Amniotic stem cell (primary cell): ENCODE measurements around the gene SEC11C.

Experiments
- DNase-seq: peaks from one replicate; lab custom pipeline; 2025; lab: John Stamatoyannopoulos, UW

Gene SEC11C

GRCh38 chr18:59144483-59144882 is 4.8 kb downstream of the SEC11C start:
- DNase-seq = no peak

GRCh38 chr18:59145055-59145454 is 5.4 kb downstream of the SEC11C start:
- DNase-seq = no peak

- DNase-seq = no peak
These were observed 8.5 kb downstream of the SEC11C start for GRCh38 chr18:59148192-59148591.

GRCh38 chr18:59149007-59149406 is 9.3 kb downstream of the SEC11C start:
- no peak for DNase-seq

GRCh38 chr18:59149416-59149815 is 9.7 kb downstream of the SEC11C start:
- no peak for DNase-seq

- no peak for DNase-seq
These were observed 10.6 kb downstream of the SEC11C start for GRCh38 chr18:59150236-59150635.

- peak; percentile 77 for DNase-seq
These were observed 15.5 kb downstream of the SEC11C start for GRCh38 chr18:59155153-59155552.

GRCh38 chr18:59156316-59156715 is 16.6 kb downstream of the SEC11C start:
- DNase-seq = no peak

- no peak for DNase-seq
These were observed 19.6 kb downstream of the SEC11C start for GRCh38 chr18:59159265-59159664.

- DNase-seq = no peak
These were observed 20.3 kb downstream of the SEC11C start for GRCh38 chr18:59159986-59160385.

- DNase-seq = no peak
These were observed 33.1 kb downstream of the SEC11C start for GRCh38 chr18:59172664-59173249.

- no peak for DNase-seq
These were observed 37.8 kb downstream of the SEC11C start for GRCh38 chr18:59177485-59177884.

- DNase-seq = peak; percentile 58
These were observed 40.6 kb downstream of the SEC11C start for GRCh38 chr18:59180150-59180845.

- DNase-seq = no peak
These were observed 43.0 kb downstream of the SEC11C start for GRCh38 chr18:59182673-59183072.

- no peak for DNase-seq
These were observed 49.3 kb downstream of the SEC11C start for GRCh38 chr18:59189008-59189407.

GRCh38 chr18:59189746-59190145 is 50.1 kb downstream of the SEC11C start:
- DNase-seq = no peak

GRCh38 chr18:59196161-59196725 is 56.6 kb downstream of the SEC11C start:
- no peak for DNase-seq

- no peak for DNase-seq
These were observed 58.0 kb downstream of the SEC11C start for GRCh38 chr18:59197636-59198035.

GRCh38 chr18:59198215-59198614 is 58.5 kb downstream of the SEC11C start:
- no peak for DNase-seq

- no peak for DNase-seq
These were observed 61.1 kb downstream of the SEC11C start for GRCh38 chr18:59200787-59201186.

GRCh38 chr18:59202258-59202820 is 62.7 kb downstream of the SEC11C start:
- DNase-seq = no peak

- DNase-seq = no peak
These were observed 67.8 kb downstream of the SEC11C start for GRCh38 chr18:59207506-59207905.
